ENCODE data around the gene ZNF169.
"Not testable (repeated sequence)": the region's sequence is repeated elsewhere in the genome, so short reads cannot be mapped to it uniquely, and the experiment has no call there.

ZNF169 gene

DNA sequence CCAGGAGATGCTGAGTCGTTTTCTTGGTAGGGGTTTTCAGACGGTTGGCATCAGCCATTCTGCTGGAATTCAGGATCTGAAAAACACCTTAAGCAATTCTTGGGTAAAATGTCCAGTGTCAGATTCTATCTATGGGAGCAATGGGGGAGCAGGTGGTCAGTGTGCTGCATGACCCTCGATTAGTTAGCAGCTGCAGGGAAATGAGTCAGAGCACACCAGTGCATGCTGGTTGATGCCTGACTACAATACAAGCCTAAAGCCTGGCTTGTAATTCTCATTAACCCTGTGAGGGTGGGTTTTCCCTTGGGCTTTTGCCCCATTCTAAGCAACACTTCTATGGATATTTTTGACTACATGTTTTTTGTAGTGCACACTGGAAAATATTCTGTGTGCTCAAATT, 89.7 kb downstream of the ZNF169 start:
- DNase-seq (ENCODE audit: low read depth), result not testable (repeated sequence)
